Epidermal melanocyte (primary cell): ENCODE measurements around the gene LARP4B.

Source experiments
- DNase-seq: peaks from one replicate; pipeline ENCODE4 v3.0.0; 2011; ENCODE audit warnings: low spot score; ENCODE audit not compliant: insufficient read length

LARP4B gene

GRCh38 chr10:788796-789748 lies 142.4 kb downstream of the LARP4B start:
- DNase-seq, result peak; percentile 77

GRCh38 chr10:787933-788651 lies 143.4 kb downstream of the LARP4B start:
- no peak for DNase-seq

DNA sequence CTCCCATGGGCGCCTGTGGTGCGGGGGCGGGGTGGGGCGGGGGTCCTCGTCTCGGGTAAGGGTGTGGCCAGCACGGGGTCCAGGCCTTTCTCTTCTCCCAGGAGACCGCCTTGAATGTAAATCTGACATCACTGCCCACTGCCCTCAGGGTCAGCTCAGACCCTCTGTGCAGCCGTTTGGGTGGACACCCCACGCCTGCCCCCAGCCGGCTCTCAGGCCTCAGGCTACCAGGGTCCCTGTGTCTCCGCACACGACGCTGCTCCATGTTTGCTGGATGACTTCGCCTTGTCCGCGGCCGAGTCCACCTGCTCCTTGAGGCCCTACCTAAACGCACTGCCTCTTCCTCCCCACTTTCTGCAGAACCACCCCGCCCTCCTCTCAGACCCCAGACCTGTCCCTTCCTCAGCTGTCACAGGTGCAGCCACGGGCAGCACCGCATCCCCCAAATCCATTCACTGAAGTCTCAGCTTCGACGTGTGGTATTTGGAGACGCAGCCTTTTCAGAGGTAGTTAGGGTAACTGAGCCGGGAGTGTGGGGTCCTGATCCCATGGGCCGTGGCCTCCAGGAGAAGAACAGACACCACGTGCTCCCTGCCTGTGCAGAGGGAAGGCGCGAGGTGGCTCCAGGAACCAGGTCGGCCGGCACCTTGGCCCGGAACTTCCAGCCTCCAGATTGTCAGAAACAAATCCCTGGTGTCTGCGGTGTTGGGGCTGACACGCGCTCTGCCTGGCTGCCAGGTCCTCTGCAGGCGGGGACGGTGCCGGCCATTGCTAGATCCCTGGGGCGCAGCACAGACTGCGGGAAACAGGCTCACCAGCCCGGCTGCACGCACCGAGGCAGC lies 144.7 kb downstream of the LARP4B start:
- DNase-seq, result no peak

GRCh38 chr10:785861-786214 lies 145.7 kb downstream of the LARP4B start:
- DNase-seq, result no peak

DNA sequence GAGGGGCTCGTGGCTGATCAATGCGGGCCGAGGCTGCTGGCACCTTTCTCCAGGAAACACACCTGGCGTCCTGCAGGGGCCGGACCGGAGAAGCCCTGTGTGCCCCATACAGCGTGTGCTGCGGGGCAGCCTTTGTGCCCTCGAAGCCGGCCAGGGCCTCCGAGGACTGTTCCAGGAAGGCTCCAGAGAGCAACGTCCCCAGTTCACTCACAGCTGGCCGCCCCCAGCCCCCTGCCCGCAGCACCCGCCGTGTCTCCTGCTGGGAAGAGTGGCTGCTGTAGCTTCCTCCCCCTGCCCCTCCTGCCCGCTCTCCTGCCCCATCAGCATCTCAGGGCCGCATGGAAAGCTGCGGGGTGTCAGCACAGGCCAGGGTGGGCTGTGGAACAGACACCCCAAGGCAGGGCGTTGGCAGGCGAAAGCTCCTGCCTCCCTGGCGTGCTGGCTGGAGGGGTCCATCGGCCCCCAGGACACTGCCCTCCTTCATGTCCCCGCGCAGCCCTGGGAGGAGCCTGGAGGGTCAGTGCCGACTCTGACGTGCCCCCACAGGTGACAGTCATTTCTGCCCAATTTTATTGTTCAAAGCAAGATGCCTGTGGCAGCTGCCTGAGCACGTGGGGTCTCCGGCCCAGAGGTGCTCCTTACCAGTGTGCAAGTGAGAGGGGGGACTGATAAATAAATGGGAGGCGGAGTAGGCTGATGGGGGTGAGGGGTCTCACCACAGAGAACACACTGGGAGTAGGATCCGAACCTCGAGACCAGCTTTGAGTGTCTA lies 146.2 kb downstream of the LARP4B start:
- DNase-seq, result no peak

DNA sequence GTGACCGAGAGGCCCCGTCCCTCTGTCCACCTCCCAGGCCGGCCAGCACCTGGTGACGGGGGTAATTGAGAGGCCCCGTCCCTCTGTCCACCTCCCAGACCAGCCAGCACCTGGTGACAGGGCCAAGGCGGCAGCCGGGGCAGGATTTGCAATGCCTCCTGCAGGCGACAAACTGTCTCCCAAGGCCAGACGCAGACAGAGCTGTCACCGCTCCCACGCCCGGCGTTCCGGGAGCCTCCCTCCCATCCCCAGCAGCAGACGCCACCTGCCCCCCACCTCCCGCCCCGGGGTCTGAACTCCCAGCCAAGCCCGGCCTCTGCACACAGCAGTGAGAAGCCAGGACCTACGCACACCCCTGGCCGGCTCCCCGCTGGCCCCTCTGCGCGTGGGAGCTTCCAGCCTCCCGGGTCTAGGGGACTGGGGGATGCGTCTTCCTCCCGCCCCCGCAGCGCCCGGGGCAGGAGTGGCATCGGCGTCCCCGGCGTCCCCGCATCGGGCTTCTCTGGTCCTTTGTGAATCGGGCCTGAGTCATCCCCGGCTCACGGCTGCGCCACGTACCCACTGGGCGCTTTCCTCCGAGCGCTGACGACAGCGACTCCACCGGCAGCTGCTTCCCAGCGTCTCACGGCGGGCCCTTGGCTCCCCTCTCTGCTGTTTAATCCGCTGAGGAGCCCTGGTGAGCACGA lies 147.0 kb downstream of the LARP4B start:
- no peak for DNase-seq

GRCh38 chr10:782751-783648 lies 148.5 kb downstream of the LARP4B start:
- no peak for DNase-seq

DNA sequence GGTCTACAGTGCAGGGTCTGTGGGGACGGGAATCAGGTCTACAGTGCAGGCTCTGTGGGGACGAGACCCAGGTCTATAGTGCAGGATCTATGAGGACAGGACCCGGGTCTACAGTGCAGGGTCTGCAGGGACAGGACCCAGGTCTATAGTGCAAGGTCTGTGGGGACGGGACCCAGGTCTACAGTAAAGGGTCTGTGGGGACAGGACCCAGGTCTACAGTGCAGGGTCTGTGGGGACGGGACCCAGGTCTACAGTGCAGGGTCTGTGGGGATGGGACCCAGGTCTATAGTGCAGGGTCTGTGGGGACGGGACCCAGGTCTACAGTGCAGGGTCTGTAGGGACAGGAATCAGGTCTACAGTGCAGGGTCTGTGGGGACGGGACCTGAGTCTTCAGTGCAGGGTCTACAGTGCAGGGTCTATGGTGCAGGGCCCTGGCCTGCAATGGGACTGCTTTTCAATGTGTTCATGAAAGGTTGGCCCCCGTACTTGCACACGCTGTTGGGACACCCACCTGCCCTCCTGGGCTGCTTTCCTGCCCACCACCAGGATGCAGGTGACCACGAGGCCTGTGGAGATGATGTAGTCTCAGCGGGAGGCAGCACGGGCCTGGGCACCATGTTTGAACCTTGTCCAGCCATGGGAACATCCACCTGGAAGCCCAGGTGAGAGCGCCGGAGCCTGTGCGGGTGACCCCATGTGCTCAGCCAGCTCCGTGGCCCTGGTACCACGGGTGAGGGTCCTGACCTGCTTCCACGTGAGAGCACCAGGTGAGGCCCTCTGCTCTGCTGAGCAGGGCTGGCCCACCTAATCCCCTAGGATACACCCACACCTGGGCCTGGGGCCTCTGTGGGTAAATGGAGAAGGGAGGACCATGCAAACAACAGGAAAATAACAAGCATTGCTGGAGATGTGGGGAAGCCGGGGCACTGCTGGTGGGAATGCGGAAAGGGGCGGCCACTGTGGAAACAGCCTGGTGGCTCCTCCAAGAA lies 150.7 kb downstream of the LARP4B start:
- no peak for DNase-seq

DNA sequence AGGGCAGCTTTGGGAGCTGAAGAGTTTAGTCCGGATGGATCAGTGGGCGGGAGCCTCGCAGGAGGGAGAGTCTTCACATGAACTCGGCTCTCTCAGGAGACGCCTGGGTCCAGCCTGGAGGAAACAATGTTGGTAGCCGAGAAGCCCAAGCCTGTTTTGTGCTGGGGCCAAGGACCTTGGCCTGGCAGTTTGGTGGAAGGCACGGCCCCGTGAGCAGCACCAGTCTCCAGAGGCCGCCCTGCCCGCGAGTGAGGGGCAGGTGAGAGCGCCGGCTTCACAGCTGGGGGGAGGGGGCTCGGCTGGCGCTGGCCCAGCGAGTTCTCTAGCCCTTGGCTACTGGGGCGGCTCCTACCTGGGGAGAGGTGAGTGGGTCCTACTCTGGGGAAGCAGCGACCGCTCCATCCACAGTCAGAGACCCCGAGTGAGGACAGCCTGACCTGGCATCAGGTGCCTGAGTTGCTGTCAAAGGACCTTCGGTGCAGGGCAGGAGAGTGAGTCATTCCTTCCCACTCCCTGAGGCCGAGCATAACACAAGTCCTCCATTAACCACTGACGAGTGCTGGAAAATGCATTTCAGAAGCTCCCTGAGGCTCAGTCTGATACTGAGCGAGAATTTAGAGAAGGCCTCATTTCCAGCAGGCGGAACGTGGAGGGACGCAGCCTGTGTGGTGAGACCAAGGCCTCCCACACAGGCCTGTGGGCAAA lies 152.7 kb downstream of the LARP4B start:
- no peak for DNase-seq

DNA sequence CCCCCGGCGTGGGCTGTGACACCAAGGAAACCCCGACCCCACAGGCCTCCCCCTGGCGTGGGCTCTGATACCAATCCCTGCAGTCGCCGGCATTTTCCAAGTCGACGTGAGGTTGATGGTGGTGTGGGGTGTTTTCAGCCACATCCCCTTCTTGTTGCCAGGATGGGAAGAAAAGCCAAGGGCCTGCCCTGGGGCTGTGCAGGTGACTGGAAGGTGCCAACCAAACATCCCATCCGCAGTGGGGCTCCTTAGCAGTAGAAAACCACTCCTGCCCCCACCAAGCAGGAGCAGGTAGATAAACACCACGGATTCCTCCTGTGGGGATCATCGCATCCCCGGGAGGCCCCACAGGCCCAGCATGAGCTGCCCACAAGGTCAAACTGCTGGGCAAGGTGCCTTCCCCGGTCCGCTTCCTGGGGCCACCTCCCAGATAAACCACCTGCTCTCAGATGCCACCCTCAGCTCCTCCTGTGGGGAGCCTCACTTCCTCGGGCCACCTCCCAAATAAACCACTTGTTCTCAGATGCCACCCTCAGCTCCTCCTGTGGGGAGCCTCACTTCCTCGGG lies 153.5 kb downstream of the LARP4B start:
- no peak for DNase-seq

DNA sequence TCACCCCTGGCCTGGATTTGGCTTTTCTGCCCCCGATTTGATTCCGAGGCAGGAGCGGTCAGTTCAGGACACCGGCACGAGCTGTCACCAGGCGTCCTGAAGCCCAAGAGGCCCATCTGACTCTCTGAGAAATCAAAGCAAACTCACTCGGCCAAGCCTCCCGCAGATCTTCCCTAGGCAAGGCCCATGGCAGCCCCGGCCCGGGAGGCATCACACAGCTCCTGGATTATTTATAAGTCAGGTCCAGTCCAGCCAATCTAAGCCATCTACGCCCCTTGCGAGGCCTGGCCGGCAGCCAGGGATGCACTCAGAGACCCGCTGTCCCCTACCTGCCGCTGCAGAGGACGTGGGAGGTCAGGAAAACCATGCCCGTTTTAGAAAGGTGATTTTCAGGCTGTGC lies 154.7 kb downstream of the LARP4B start:
- no peak for DNase-seq

DNA sequence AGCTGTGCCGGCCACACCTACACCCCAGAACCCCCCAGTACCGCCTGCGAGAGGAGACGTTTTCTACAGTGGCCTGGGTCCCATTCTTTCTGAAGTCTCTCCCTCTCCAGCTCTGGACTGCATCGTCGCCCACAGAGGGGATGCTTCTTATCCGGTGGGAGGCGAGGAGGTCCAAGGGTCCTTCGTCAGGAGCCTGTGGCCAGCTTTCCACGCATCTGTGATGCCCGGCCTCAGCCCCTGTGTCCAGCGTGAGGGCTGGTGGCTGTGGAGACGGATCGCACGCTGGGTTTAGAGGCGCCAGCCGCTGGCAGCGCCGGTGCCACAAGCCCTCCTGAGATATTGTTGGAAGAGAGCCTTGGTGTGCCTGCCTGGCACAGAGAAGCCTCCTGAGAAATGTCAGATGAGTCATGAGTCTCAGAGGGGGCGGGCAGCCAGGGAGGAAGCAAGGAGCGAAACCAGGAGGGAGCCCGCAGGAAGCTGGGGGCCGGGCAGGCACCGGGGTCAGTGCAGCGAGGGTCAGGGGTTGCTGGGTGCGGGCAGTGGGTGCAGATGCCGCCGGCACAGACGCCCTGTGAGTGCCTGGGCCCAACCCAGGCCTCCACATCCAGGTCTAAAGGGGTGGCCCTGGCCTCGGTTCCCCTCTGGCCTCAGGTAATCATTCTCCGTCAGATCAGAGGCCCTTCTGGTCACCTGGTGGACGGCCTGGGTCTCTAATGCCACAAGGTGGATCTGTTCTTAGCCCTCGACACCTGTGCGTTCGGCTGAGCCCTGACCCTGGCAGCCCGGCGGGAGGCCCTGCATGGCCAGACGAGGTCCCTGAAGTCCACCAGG lies 156.0 kb downstream of the LARP4B start:
- no peak for DNase-seq

GRCh38 chr10:774661-775244 lies 156.8 kb downstream of the LARP4B start:
- no peak for DNase-seq

GRCh38 chr10:774223-774622 lies 157.3 kb downstream of the LARP4B start:
- DNase-seq, result no peak

- DNase-seq, result no peak
Observed at GRCh38 chr10:773562-774161, 157.8 kb downstream of the LARP4B start.
